Epithelial cell of prostate (primary cell): Measurements from ENCODE around the gene HSF5.
A peak's percentile ranks its signal among the peaks of the same experiment; 100 is the strongest.
"Not testable (repeated sequence)": the region's sequence is repeated elsewhere in the genome, so short reads cannot be mapped to it uniquely, and the experiment has no call there.

ENCODE experiments used
- DNase-seq: peaks from one replicate; pipeline ENCODE4 v3.0.0-alpha.2; 2011; ENCODE audit warnings: low read depth, low spot score
- H3K27ac ChIP-seq: fragments of 450-650 bp; 2 replicates; pipeline ENCODE4 v1.5.1; 2017; ENCODE audit warnings: mild to moderate bottlenecking

Gene HSF5

GRCh38 chr17:58517378-58517927 lies 29.2 kb upstream of the HSF5 start:
- H3K27ac ChIP-seq, result peak overlapping the region; percentile 93
- DNase-seq, result no peak

GRCh38 chr17:58516644-58517377 lies 28.6 kb upstream of the HSF5 start:
- H3K27ac ChIP-seq, result peak overlapping the region; percentile 93
- DNase-seq, result no peak

- no peak for DNase-seq
- H3K27ac ChIP-seq, result no peak overlapping the region
Measured at GRCh38 chr17:58515286-58515685, 27.1 kb upstream of the HSF5 start.

- no peak overlapping the region for H3K27ac ChIP-seq
- no peak for DNase-seq
Measured at GRCh38 chr17:58514770-58515157, 26.6 kb upstream of the HSF5 start.

- no peak for DNase-seq
- H3K27ac ChIP-seq, result no peak within 1 kb of the TSS
Measured at GRCh38 chr17:58513965-58514769, 26.0 kb upstream of the HSF5 start, which contains the start of gene MTMR4. Gene MTMR4 (minus strand): TSS chr17:58514638. CDS start chr17:58514407, 231 bp downstream.

- DNase-seq, result no peak
Measured at GRCh38 chr17:58513267-58513964, 25.2 kb upstream of the HSF5 start.

GRCh38 chr17:58510075-58510474 lies 21.9 kb upstream of the HSF5 start:
- H3K27ac ChIP-seq, result no peak overlapping the region
- no peak for DNase-seq

More at GRCh38 chr17:58513267-58513964, 25.2 kb upstream of the HSF5 start:
- no peak overlapping the region for H3K27ac ChIP-seq

- H3K27ac ChIP-seq, result no peak overlapping the region
- no peak for DNase-seq
Measured at GRCh38 chr17:58508341-58509067, 20.3 kb upstream of the HSF5 start.

GRCh38 chr17:58507123-58507634 lies 19.0 kb upstream of the HSF5 start:
- no peak for DNase-seq
- no peak overlapping the region for H3K27ac ChIP-seq

GRCh38 chr17:58506354-58507080 lies 18.3 kb upstream of the HSF5 start:
- no peak for DNase-seq
- H3K27ac ChIP-seq, result no peak overlapping the region

GRCh38 chr17:58504826-58505351 lies 16.7 kb upstream of the HSF5 start:
- H3K27ac ChIP-seq, result no peak overlapping the region
- no peak for DNase-seq

GRCh38 chr17:58503866-58504265 lies 15.7 kb upstream of the HSF5 start:
- no peak overlapping the region for H3K27ac ChIP-seq
- no peak for DNase-seq

- not testable (repeated sequence) for H3K27ac ChIP-seq
Measured at GRCh38 chr17:58503134-58503533, 14.9 kb upstream of the HSF5 start.

GRCh38 chr17:58501451-58501850 lies 13.2 kb upstream of the HSF5 start:
- H3K27ac ChIP-seq, result no peak overlapping the region
- DNase-seq, result no peak

More at GRCh38 chr17:58503134-58503533, 14.9 kb upstream of the HSF5 start:
- not testable (repeated sequence) for DNase-seq

GRCh38 chr17:58498177-58498828 lies 10.1 kb upstream of the HSF5 start:
- H3K27ac ChIP-seq, result no peak overlapping the region
- no peak for DNase-seq

GRCh38 chr17:58493506-58493905 lies 5.3 kb upstream of the HSF5 start:
- no peak for DNase-seq
- no peak overlapping the region for H3K27ac ChIP-seq

- DNase-seq, result peak; percentile 49
- H3K27ac ChIP-seq, result peak overlapping the region; percentile 39
Measured at GRCh38 chr17:58492238-58493121, 4.3 kb upstream of the HSF5 start.
